HepG2 (cell line): ENCODE measurements around the gene CYB5B. TPM values are rescaled to one million over a fixed set of nuclear protein-coding genes. Genes with fewer than 3 reads are reported as not detected.

Experiments
- ARNT ChIP-seq: fragments of 450-650 bp; IDR thresholded peaks from 2 replicates; pipeline ENCODE4 v1.6.1; 2017
- CBFB ChIP-seq: sonication (generic); formaldehyde crosslinking; IDR thresholded peaks from 2 replicates; pipeline ENCODE4 v1.4.0; 2020; ENCODE audit warnings: missing genetic modification reagents
- CSRNP2 ChIP-seq: sonication (generic); formaldehyde crosslinking; conservative IDR thresholded peaks from 2 replicates; pipeline ENCODE4 v1.8.0; 2022; ENCODE audit warnings: low read depth, missing genetic modification reagents
- FOXC1 ChIP-seq: sonication (generic); formaldehyde crosslinking; IDR thresholded peaks from 2 replicates; pipeline ENCODE4 v1.8.0; 2022; ENCODE audit warnings: mild to moderate bottlenecking, missing genetic modification reagents, borderline replicate concordance
- GABPB1 ChIP-seq: IDR thresholded peaks from 2 replicates; pipeline ENCODE4 v1.6.1; 2016; ENCODE audit warnings: mild to moderate bottlenecking, missing genetic modification reagents, moderate library complexity, missing compliant biosample characterization
- HIC2 ChIP-seq: sonication (generic); formaldehyde crosslinking; IDR thresholded peaks from 2 replicates; pipeline ENCODE4 v1.9.0; 2022; ENCODE audit warnings: low read depth, missing genetic modification reagents
- ISL2 ChIP-seq: sonication (generic); formaldehyde crosslinking; IDR thresholded peaks from 2 replicates; pipeline ENCODE4 v1.5.0; 2020; ENCODE audit warnings: missing genetic modification reagents
- KDM5B ChIP-seq: sonication (generic); formaldehyde crosslinking; IDR thresholded peaks from 2 replicates; pipeline ENCODE4 v1.4.0; 2020; ENCODE audit warnings: missing genetic modification reagents, mild to moderate bottlenecking, borderline replicate concordance
- LBX2 ChIP-seq: sonication (generic); formaldehyde crosslinking; IDR thresholded peaks from 2 replicates; pipeline ENCODE4 v1.5.0; 2020; ENCODE audit warnings: missing genetic modification reagents, mild to moderate bottlenecking, borderline replicate concordance
- MATR3 ChIP-seq: sonication (generic); formaldehyde crosslinking; IDR thresholded peaks from 2 replicates; pipeline ENCODE4 v1.4.0; 2020; ENCODE audit warnings: missing genetic modification reagents
- MIER2 ChIP-seq: IDR thresholded peaks from 2 replicates; pipeline ENCODE4 v1.6.1; 2016; ENCODE audit warnings: missing biosample characterization, missing genetic modification reagents
- NFYC ChIP-seq: IDR thresholded peaks from 2 replicates; pipeline ENCODE4 v1.6.1; 2016; ENCODE audit warnings: missing genetic modification reagents, missing compliant biosample characterization
- RAD21 ChIP-seq: fragments of 450-650 bp; formaldehyde crosslinking; IDR thresholded peaks from 2 replicates; pipeline ENCODE4 v1.5.0; 2020; ENCODE audit warnings: mild to moderate bottlenecking
- RFX5 ChIP-seq: IDR thresholded peaks from 2 replicates; pipeline ENCODE4 v1.6.1; 2011; ENCODE audit warnings: low read depth, low read length, improper control_type of control experiment
- SIX4 ChIP-seq: sonication (generic); formaldehyde crosslinking; IDR thresholded peaks from 2 replicates; pipeline ENCODE4 v1.4.0; 2020; ENCODE audit warnings: missing genetic modification reagents
- SP2 ChIP-seq: sonication (generic); formaldehyde crosslinking; IDR thresholded peaks from 2 replicates; pipeline ENCODE4 v1.5.1; 2020; ENCODE audit warnings: mild to moderate bottlenecking, missing genetic modification reagents
- STAG1 ChIP-seq: sonication (generic); formaldehyde crosslinking; IDR thresholded peaks from 2 replicates; pipeline ENCODE4 v1.4.0; 2020; ENCODE audit warnings: missing genetic modification reagents
- TBP ChIP-seq: sonication (generic); formaldehyde crosslinking; IDR thresholded peaks from 2 replicates; pipeline ENCODE4 v1.5.0; 2020; ENCODE audit warnings: missing genetic modification reagents
- THRA ChIP-seq: sonication (generic); formaldehyde crosslinking; IDR thresholded peaks from 2 replicates; pipeline ENCODE4 v1.4.0; 2020; ENCODE audit warnings: missing genetic modification reagents, borderline replicate concordance
- TP53 ChIP-seq: sonication (generic); formaldehyde crosslinking; conservative IDR thresholded peaks from 2 replicates; pipeline ENCODE4 v1.4.0; 2020; ENCODE audit warnings: missing genetic modification reagents
- ZNF12 ChIP-seq: sonication (generic); formaldehyde crosslinking; IDR thresholded peaks from 2 replicates; pipeline ENCODE4 v1.5.0; 2020; ENCODE audit warnings: missing genetic modification reagents
- ZNF414 ChIP-seq: sonication (generic); formaldehyde crosslinking; IDR thresholded peaks from 2 replicates; pipeline ENCODE4 v1.5.0; 2020; ENCODE audit warnings: missing genetic modification reagents
- ZNF556 ChIP-seq: sonication (generic); formaldehyde crosslinking; IDR thresholded peaks from 2 replicates; pipeline ENCODE4 v1.4.0; 2020; ENCODE audit warnings: mild to moderate bottlenecking, missing genetic modification reagents, borderline replicate concordance
- ZNF879 ChIP-seq: sonication (generic); formaldehyde crosslinking; IDR thresholded peaks from 2 replicates; pipeline ENCODE4 v1.8.1; 2023; ENCODE audit warnings: missing genetic modification reagents
- polyA plus RNA-seq, 8 experiments: library from polyadenylated mRNA; depleted of rRNA in 3 of 8; stranded (reverse) in 7 of 8; unstranded in 1 of 8; fragments of >200 nt; fragmentation: Illumina TruSeq in 4 of 8; extraction: Trizol in 4 of 8; gene quantifications; 2 replicates each; pipeline versions ENCODE4 v1.2.1 to v1.2.3, GENCODE V29; 2011 to 2016; ENCODE audit warnings: low read depth in 4 of 8, missing spikeins in 1 of 8, mixed read lengths in 1 of 8; ENCODE audit not compliant: insufficient read depth in 1 of 8
- total RNA-seq, 5 experiments: library from RNA; depleted of rRNA; stranded (reverse); fragments of >200 nt; fragmentation: Illumina TruSeq; extraction: Trizol; gene quantifications; 2 replicates each; pipeline ENCODE4 v1.2.3, GENCODE V29; 2016; ENCODE audit warnings: low read depth in 1 of 5

Gene CYB5B
- total and polyA plus RNA-seq, 2 of the 13 experiments (the other 11 are each of a cell fraction or from before 2014, with no cell fraction given), result 234 to 432 TPM

- no peak for TF ChIP-seq SP2 (CRISPR knock-in tag)
- TF ChIP-seq CSRNP2, result no peak
- TF ChIP-seq ZNF12 (CRISPR knock-in tag), result peak; percentile 84; the same call in 1 of the 2 replicates
- peak; percentile 20; the same call in 1 of the 2 replicates for TF ChIP-seq NFYC (CRISPR knock-in tag)
- no peak for TF ChIP-seq LBX2 (CRISPR knock-in tag)
- TF ChIP-seq RAD21 (CRISPR knock-in tag), result peak; percentile 61
- no peak for TF ChIP-seq HIC2 (CRISPR knock-in tag)
- no peak for TF ChIP-seq ARNT
- TF ChIP-seq TP53 (CRISPR knock-in tag), result no peak; the same call in 1 of the 2 replicates
- no peak for TF ChIP-seq TBP (CRISPR knock-in tag)
- peak; percentile 45; the same call in 1 of the 2 replicates for TF ChIP-seq CBFB (CRISPR knock-in tag)
- peak; percentile 66; the same call in 1 of the 2 replicates for TF ChIP-seq ZNF556 (CRISPR knock-in tag)
- peak; percentile 62; the same call in 1 of the 2 replicates for TF ChIP-seq ZNF414
- TF ChIP-seq GABPB1 (CRISPR knock-in tag), result peak; percentile 10; the same call in 1 of the 2 replicates
- no peak for TF ChIP-seq FOXC1 (CRISPR knock-in tag)
- peak; percentile 99 for TF ChIP-seq ISL2 (CRISPR knock-in tag)
- peak; percentile 77 for TF ChIP-seq SIX4 (CRISPR knock-in tag)
- TF ChIP-seq KDM5B, result no peak
- TF ChIP-seq RFX5, result peak; percentile 84
- no peak for TF ChIP-seq ZNF879 (CRISPR knock-in tag)
- no peak; the same call in 1 of the 2 replicates for TF ChIP-seq MIER2
- TF ChIP-seq MATR3, result no peak
- peak; percentile 75 for TF ChIP-seq THRA (CRISPR knock-in tag)
- TF ChIP-seq STAG1 (CRISPR knock-in tag), result peak; percentile 79
These were observed 28.0 kb upstream of the CYB5B start (continued) for GRCh38 chr16:69396187-69397061.
